ENCODE measurements around the gene SPOCD1.

DNA sequence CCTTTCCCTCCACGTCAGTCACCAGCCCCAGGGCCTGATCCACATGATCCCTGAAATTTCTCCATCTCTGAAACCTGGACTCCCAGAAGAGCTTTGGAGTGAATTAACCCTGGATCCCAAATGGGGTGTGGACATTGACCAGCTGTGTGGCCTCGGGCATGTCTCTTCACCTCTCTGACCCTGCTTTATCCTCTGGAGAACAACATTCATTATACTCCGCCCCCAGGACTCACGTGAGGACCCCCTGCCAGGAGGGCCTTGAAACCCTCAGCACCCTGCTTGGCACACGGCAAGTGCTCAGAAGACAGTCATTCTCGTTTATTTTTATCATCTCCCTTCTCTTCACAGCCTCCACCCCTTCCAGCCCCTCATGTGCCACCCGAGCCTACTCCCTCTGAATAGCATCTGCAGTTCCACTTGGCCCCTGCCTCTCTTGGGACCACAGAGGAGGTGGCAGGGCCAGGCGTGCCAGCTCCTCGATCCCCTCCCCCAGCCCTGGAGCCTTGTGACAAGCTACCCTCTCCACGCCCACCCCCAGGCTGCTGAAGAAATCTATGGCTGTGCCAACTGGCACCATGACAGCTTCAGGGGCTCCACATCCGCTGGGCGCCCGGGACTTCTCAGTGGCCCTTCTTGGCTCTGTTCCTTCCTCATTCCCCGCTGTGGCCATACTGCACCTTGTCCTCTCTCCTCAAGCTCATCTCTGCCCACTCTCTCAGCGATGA is 69.7 kb downstream of the SPOCD1 start:
- TF ChIP-seq, protein P1, sequence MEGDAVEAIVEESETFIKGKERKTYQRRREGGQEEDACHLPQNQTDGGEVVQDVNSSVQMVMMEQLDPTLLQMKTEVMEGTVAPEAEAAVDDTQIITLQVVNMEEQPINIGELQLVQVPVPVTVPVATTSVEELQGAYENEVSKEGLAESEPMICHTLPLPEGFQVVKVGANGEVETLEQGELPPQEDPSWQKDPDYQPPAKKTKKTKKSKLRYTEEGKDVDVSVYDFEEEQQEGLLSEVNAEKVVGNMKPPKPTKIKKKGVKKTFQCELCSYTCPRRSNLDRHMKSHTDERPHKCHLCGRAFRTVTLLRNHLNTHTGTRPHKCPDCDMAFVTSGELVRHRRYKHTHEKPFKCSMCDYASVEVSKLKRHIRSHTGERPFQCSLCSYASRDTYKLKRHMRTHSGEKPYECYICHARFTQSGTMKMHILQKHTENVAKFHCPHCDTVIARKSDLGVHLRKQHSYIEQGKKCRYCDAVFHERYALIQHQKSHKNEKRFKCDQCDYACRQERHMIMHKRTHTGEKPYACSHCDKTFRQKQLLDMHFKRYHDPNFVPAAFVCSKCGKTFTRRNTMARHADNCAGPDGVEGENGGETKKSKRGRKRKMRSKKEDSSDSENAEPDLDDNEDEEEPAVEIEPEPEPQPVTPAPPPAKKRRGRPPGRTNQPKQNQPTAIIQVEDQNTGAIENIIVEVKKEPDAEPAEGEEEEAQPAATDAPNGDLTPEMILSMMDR (conservative IDR thresholded peaks at IDR 0.05): peak; percentile 63
- no peak for TF ChIP-seq EZH2 (IDR thresholded peaks at IDR 0.05; ENCODE audit: low read depth)
